ENCODE measurements around the gene MACROH2A1. TPM values are rescaled to one million over a fixed set of nuclear protein-coding genes. Genes with fewer than 3 reads are reported as not detected.

The MACROH2A1 gene
- total RNA-seq, 1 donor from 2014 or later: 123 TPM

DNA sequence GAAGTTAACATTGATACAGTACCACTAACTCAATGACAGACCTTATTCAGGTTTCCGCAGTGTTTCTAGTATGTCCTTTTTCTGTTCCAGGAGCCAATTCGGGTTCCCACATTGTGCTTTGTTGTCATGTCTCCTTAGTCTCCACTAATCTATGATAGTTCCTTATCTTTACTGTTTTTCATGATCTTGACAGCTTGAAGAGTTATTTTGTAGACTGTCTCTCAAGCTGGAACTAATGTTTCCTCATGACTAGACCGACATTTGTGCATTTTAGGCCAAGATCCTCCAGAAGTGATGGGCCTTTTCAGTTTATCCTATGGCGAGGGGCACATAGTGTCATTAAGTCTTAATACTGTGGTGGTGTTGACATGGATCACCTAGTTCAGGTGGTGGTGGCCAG lies 104.2 kb downstream of the MACROH2A1 start:
- H3K36me3 Mint-ChIP-seq (ENCODE audit: unreplicated experiment): no peaks in the 10 kb centered on the region
- no peaks in the 10 kb centered on the region for H3K4me1 Mint-ChIP-seq (ENCODE audit: unreplicated experiment)
- TF ChIP-seq, protein P1, sequence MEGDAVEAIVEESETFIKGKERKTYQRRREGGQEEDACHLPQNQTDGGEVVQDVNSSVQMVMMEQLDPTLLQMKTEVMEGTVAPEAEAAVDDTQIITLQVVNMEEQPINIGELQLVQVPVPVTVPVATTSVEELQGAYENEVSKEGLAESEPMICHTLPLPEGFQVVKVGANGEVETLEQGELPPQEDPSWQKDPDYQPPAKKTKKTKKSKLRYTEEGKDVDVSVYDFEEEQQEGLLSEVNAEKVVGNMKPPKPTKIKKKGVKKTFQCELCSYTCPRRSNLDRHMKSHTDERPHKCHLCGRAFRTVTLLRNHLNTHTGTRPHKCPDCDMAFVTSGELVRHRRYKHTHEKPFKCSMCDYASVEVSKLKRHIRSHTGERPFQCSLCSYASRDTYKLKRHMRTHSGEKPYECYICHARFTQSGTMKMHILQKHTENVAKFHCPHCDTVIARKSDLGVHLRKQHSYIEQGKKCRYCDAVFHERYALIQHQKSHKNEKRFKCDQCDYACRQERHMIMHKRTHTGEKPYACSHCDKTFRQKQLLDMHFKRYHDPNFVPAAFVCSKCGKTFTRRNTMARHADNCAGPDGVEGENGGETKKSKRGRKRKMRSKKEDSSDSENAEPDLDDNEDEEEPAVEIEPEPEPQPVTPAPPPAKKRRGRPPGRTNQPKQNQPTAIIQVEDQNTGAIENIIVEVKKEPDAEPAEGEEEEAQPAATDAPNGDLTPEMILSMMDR (IDR thresholded peaks at IDR 0.05): no peak
- H3K27ac Mint-ChIP-seq (ENCODE audit: unreplicated experiment): no peak overlapping the region
- H3K4me3 Mint-ChIP-seq (ENCODE audit: unreplicated experiment): no peak overlapping the region
- peaks cover 33% of the 10 kb centered on the region for H3K27me3 Mint-ChIP-seq (ENCODE audit: unreplicated experiment)
- no peaks in the 10 kb centered on the region for H3K9me3 Mint-ChIP-seq (ENCODE audit: unreplicated experiment)
- DNase-seq (ENCODE audit: extremely low spot score, unreplicated experiment): no peak

DNA sequence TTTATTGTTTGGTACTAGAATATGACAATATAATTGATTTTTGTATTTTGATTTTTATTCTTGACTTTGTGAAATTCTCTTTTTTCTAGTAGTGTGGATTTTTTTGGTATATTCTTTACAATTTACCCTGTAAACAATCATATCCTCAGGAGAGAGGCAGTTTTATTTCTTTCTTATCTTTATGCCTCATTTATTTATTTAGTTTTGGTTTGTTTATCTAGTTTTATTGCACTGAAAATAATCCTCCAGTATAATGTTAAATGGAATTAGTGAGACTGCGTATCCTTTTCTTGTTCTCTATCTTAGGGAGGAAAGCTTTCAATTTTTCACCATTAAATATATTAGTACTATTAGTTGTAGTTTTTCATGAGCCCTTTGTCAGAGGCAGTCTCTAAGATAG lies 109.4 kb downstream of the MACROH2A1 start:
- no peak overlapping the region for H3K4me3 Mint-ChIP-seq (ENCODE audit: unreplicated experiment)
- H3K36me3 Mint-ChIP-seq (ENCODE audit: unreplicated experiment): no peaks in the 10 kb centered on the region
- no peak overlapping the region for H3K27ac Mint-ChIP-seq (ENCODE audit: unreplicated experiment)
- H3K9me3 Mint-ChIP-seq (ENCODE audit: unreplicated experiment): peaks cover 19% of the 10 kb centered on the region
- H3K27me3 Mint-ChIP-seq (ENCODE audit: unreplicated experiment): peaks cover 66% of the 10 kb centered on the region
- no peaks in the 10 kb centered on the region for H3K4me1 Mint-ChIP-seq (ENCODE audit: unreplicated experiment)
- no peak for DNase-seq (ENCODE audit: extremely low spot score, unreplicated experiment)
- TF ChIP-seq, protein P1 (IDR thresholded peaks at IDR 0.05): no peak

DNA sequence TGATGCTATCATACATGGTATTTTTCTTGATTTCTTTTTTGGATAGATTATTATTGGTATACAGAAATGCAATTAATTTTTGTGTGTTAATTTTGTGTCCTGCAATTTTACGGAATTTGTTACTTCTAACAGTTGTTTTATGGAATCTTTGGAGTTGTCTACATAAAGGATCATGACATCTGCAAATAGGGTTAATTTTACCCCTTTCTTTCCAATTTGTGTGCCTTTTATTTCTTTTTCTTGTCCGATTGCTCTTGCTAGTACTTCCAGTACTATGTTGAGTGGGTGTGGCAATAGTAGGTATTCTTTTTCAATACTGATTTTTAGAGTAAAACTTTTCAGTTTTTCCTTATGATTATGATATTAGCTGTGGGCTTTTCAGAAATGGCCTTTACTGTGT lies 111.5 kb downstream of the MACROH2A1 start:
- Mint-ChIP-seq H3K4me3 (ENCODE audit: unreplicated experiment) (no peak overlapping the region), H3K36me3 (ENCODE audit: unreplicated experiment) (no peaks in the 10 kb centered on the region), H3K4me1 (ENCODE audit: unreplicated experiment) (peaks cover 2% of the 10 kb centered on the region), H3K9me3 (ENCODE audit: unreplicated experiment) (peaks cover 19% of the 10 kb centered on the region), H3K27ac (ENCODE audit: unreplicated experiment) (no peak overlapping the region), H3K27me3 (ENCODE audit: unreplicated experiment) (peaks cover 69% of the 10 kb centered on the region)
- TF ChIP-seq, protein P1 (IDR thresholded peaks at IDR 0.05): no peak
- DNase-seq (ENCODE audit: extremely low spot score, unreplicated experiment): no peak

Other genes with a start within 250 kb of the MACROH2A1 start
- gene DCANP1, start 48.1 kb upstream of the MACROH2A1 start, total RNA-seq: not detected in 2 replicates
- not detected in 2 replicates for gene TIFAB, start 53.1 kb upstream of the MACROH2A1 start, total RNA-seq
- gene NEUROG1, start 136.7 kb upstream of the MACROH2A1 start, total RNA-seq: not detected in 2 replicates
- 0.16 TPM in 1 of 2 replicates, not detected in the other for gene CXCL14, start 179.8 kb upstream of the MACROH2A1 start, total RNA-seq